Spleen (tissue), 11 donors: ENCODE data around the gene CCSAP. TPM values are rescaled to one million over a fixed set of nuclear protein-coding genes. Genes with fewer than 3 reads are reported as not detected.

Source experiments
- DNase-seq: peaks from one replicate; pipeline ENCODE4 v3.0.0-alpha.2; 2020
- H3K27ac ChIP-seq, 8 donors: fragments of 200-600 bp; sonication (generic) in 7 of 8; 1 replicate in 4 of 8; 2 replicates in 4 of 8; pipeline versions ENCODE4 v1.5.0 to v1.8.0; 2016 to 2021; ENCODE audit warnings: inconsistent platforms in 4 of 8, mild to moderate bottlenecking in 4 of 8, moderate library complexity in 1 of 8
- H3K27me3 ChIP-seq, 7 donors: fragments of 200-600 bp; sonication (generic) in 6 of 7; replicated peaks in 1 of 7; 1 replicate in 4 of 7; 2 replicates in 3 of 7; pipeline versions ENCODE4 v1.5.0 to v1.8.0; 2016 to 2021; ENCODE audit warnings: inconsistent platforms in 3 of 7, mild to moderate bottlenecking in 1 of 7
- H3K36me3 ChIP-seq, 6 donors: fragments of 200-600 bp; sonication (generic) in 5 of 6; 1 replicate in 4 of 6; 2 replicates in 2 of 6; pipeline versions ENCODE4 v1.5.0 to v1.8.0; 2016 to 2021; ENCODE audit warnings: inconsistent platforms in 2 of 6
- H3K4me1 ChIP-seq, 6 donors: fragments of 200-600 bp; sonication (generic) in 5 of 6; 1 replicate in 3 of 6; 2 replicates in 3 of 6; pipeline versions ENCODE4 v1.5.0 to v1.8.0; 2016 to 2021; ENCODE audit warnings: inconsistent platforms in 3 of 6
- H3K4me3 ChIP-seq, 8 donors: fragments of 200-600 bp; sonication (generic) in 7 of 8; 1 replicate in 4 of 8; 2 replicates in 4 of 8; pipeline versions ENCODE4 v1.5.0 to v1.8.0; 2016 to 2021; ENCODE audit warnings: inconsistent platforms in 4 of 8, mild to moderate bottlenecking in 4 of 8, moderate library complexity in 2 of 8
- H3K9me3 ChIP-seq, 8 donors: fragments of 200-600 bp; sonication (generic) in 7 of 8; 1 replicate in 4 of 8; 2 replicates in 4 of 8; pipeline versions ENCODE4 v1.5.0 to v1.8.0; 2016 to 2021; ENCODE audit warnings: inconsistent platforms in 4 of 8
- POLR2A ChIP-seq, 3 donors: fragments of 450-650 bp; IDR thresholded peaks; one replicate each; pipeline ENCODE4 v1.5.1; 2017; ENCODE audit warnings: antibody characterized with exemption in 3 of 3, mild to moderate bottlenecking in 1 of 3
- POLR2AphosphoS5 ChIP-seq, 3 donors: sonication (generic); formaldehyde crosslinking; IDR thresholded peaks; one replicate each; pipeline ENCODE4 v1.5.1; 2017; ENCODE audit warnings: antibody characterized with exemption in 3 of 3
- WGBS, 5 donors: extraction: QIAGEN DNeasy Blood & Tissue Kit in 3 of 5; methylation state at CpG; one replicate each; pipeline versions ENCODE4 v1.1.5 to v1.1.7; 2013 to 2018; 5-methylcytosine and 5-hydroxymethylcytosine counted together
- intact Hi-C: fragments of 100-400 bp; cut with DNase I; formaldehyde crosslinking; loops from one replicate; pipeline ENCODE4 v1.15.0; 2023; ENCODE audit warnings: low total_unique reads
- polyA plus RNA-seq, 3 donors: library from polyadenylated mRNA; stranded (reverse); fragments of 200-250 nt; gene quantifications; one replicate each; pipeline ENCODE4 v1.2.1, GENCODE V29; 2013
- total RNA-seq, 7 donors: library from RNA; depleted of rRNA in 3 of 7; stranded (reverse); fragments of >200 nt in 3 of 7; fragmentation: NEBNext Ultra II Directional in 4 of 7; extraction: Animal tissue kit (Norgen Biotek cat#: 25700) in 4 of 7; gene quantifications; one replicate each; pipeline versions ENCODE4 v1.1.0 to v1.2.1, GENCODE V29; 2016 to 2021
- TF ChIP-seq, protein P1 (sequence below), 11 experiments: fragments of 200-600 bp in 7 of 11; fragments of 450-650 bp in 4 of 11; sonication (generic) in 4 of 11; IDR thresholded peaks in 8 of 11; conservative IDR thresholded peaks in 3 of 11; 1 replicate in 7 of 11; 2 replicates in 4 of 11; pipeline versions ENCODE4 v1.4.0 to v1.8.0; 2016 to 2021; ENCODE audit warnings: antibody characterized with exemption in 11 of 11, inconsistent platforms in 4 of 11, mild to moderate bottlenecking in 1 of 11
- donor health status: healthy with polysubstance abuse.
- donor health status: DM: no; HTN: no; CAD: no; lungs with moderate emphysema.
- donor health status: DM: no; HTN: no; CAD: no.
- donor health status: Bipolar disorder and iron deficiency.
- donor health status: healthy.
- donor health status: DM: no; HTN: no; CAD: no.
- donor health status: DM: yes; HTN: yes; CAD: no.

The CCSAP gene
- total and polyA plus RNA-seq, 10 donors: 2.1 to 11.4 (median 8.8) TPM

DNA sequence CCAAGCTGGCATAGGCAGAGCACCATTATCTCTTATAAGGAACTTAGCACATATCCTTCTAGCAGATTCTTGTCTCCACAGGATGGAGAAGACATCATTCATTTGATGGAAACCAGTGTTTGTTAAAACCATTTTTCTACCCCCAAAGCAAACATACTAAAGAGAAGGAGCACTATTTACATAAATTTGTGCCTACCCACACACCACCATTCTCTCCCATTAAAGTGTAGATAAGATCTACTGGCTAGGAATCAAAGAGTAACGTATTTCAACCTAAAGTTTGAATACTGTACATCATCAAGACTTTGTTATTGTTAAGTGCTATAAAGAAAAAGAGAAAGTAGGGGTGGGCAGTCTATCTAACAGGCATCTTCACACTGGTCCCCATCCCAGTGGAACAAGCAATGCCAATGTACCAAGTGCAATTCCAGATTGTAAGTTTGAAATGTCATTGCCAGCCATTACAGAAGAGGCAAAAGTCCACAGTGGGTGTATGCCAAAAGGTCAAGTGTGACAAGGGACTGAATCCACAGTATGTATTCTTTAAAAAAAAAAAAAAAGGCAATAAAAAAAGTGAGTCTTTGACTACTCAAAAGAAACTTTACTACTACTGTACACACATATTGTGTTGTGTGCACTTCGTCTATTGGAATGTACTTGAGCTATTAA is 18.8 kb downstream of the CCSAP start:
- H3K4me3 ChIP-seq: no peak overlapping the region
- H3K9me3 ChIP-seq: no peaks in the 10 kb centered on the region
- no peaks in the 10 kb centered on the region for H3K27me3 ChIP-seq
- no peak for DNase-seq
- intact Hi-C loops: no loop called here
- 89 to 98% (median 94%) methylated on average over 2 of the region's 2 CpGs for WGBS, 5 donors
- H3K36me3 ChIP-seq: peaks cover 0 to 93% (median 21%) of the 10 kb centered on the region in 6 donors
- TF ChIP-seq POLR2AphosphoS5 (IDR thresholded peaks at IDR 0.05) (no peak), POLR2A (IDR thresholded peaks at IDR 0.05) (no peak)
- TF ChIP-seq, protein P1, sequence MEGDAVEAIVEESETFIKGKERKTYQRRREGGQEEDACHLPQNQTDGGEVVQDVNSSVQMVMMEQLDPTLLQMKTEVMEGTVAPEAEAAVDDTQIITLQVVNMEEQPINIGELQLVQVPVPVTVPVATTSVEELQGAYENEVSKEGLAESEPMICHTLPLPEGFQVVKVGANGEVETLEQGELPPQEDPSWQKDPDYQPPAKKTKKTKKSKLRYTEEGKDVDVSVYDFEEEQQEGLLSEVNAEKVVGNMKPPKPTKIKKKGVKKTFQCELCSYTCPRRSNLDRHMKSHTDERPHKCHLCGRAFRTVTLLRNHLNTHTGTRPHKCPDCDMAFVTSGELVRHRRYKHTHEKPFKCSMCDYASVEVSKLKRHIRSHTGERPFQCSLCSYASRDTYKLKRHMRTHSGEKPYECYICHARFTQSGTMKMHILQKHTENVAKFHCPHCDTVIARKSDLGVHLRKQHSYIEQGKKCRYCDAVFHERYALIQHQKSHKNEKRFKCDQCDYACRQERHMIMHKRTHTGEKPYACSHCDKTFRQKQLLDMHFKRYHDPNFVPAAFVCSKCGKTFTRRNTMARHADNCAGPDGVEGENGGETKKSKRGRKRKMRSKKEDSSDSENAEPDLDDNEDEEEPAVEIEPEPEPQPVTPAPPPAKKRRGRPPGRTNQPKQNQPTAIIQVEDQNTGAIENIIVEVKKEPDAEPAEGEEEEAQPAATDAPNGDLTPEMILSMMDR (IDR thresholded peaks at IDR 0.05 in 8 of 11, conservative IDR thresholded peaks at IDR 0.05 in 3 of 11): no peak
- H3K27ac ChIP-seq: no peak overlapping the region
- H3K4me1 ChIP-seq: peaks cover 0 to 46% (median 19%) of the 10 kb centered on the region in 6 donors

DNA sequence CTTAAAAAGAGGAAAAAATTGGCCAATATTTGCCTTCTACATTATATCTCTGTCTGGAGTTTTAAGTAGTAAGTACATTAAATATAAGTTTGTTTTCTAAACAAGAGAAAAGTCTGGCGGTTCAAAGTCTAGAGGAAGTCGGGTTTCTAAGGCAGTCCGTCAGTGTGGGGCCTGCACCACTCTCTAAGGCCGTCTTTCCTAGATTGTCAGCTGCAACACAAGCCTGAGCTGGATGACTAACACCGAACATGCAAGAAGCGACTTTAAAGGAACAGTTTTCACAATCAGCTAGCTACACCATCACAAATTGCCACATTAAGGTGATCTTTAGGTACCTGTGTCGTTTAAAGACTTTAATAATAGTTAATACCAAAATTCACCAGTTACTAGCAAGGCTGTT is 19.6 kb downstream of the CCSAP start:
- no peaks in the 10 kb centered on the region for H3K9me3 ChIP-seq
- H3K27ac ChIP-seq: no peak overlapping the region
- peaks cover 0 to 91% (median 21%) of the 10 kb centered on the region in 6 donors for H3K36me3 ChIP-seq
- intact Hi-C loops: no loop called here
- WGBS, 5 donors: 90 to 95% (median 94%) methylated on average over 7 of the region's 7 CpGs
- no peaks in the 10 kb centered on the region for H3K27me3 ChIP-seq
- H3K4me1 ChIP-seq: peaks cover 0 to 37% (median 13%) of the 10 kb centered on the region in 6 donors
- H3K4me3 ChIP-seq: no peak overlapping the region
- DNase-seq: no peak
- TF ChIP-seq POLR2AphosphoS5 (IDR thresholded peaks at IDR 0.05): no peak
- TF ChIP-seq POLR2A (IDR thresholded peaks at IDR 0.05): no peak
- TF ChIP-seq, protein P1 (IDR thresholded peaks at IDR 0.05 in 8 of 11, conservative IDR thresholded peaks at IDR 0.05 in 3 of 11): no peak

DNA sequence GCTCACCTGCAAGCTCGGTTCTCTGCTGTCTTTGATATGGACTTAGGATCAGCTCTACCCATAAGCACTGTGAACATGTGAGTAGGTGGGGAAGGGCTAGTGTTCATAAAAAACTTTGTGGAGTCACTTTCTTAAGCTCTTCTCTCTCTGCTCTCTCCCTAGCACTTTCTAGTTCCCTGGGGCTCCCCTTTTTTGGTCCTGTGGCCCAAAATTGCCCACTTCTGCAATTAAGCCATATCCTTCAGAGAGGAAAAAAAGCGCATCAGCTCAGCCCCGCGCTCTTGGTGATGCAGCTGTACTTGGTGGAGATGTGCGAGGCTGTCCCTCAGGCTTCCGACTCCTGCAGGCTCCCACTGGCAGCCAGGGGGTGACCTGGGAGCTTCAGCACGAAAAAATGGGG is 23.4 kb downstream of the CCSAP start:
- Histone ChIP-seq H3K4me1 (peaks cover 0 to 2% (median 0%) of the 10 kb centered on the region in 6 donors), H3K4me3 (no peak overlapping the region), H3K27me3 (no peaks in the 10 kb centered on the region), H3K27ac (no peak overlapping the region), H3K36me3 (peaks cover 0 to 60% (median 19%) of the 10 kb centered on the region in 6 donors), H3K9me3 (no peaks in the 10 kb centered on the region)
- intact Hi-C loops: no loop called here
- no peak for DNase-seq
- WGBS, 5 donors: 91 to 96% (median 94%) methylated on average over 7 of the region's 7 CpGs
- TF ChIP-seq, protein P1 (IDR thresholded peaks at IDR 0.05 in 8 of 11, conservative IDR thresholded peaks at IDR 0.05 in 3 of 11): no peak
- TF ChIP-seq POLR2AphosphoS5 (IDR thresholded peaks at IDR 0.05) (no peak), POLR2A (IDR thresholded peaks at IDR 0.05) (no peak)

DNA sequence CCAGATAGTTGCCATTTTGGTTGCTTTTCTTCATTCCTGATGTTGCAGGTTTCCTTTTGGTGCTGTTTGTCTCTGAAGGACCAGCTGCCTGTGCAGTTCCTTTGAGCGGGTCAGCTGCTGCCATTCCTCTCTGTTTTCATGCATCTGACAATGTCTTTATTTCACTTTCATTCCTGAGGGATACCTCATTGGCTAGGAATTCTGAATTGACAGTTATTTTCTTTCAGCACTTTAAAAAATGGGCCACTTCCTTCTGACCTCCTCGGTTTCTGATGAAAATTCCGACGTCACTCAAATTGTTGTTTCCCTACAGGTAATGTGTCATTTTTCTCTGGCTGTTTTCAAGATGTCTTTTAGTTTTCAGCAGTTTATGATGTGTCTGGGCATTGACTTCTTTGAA is 24.8 kb downstream of the CCSAP start:
- no peak for DNase-seq
- intact Hi-C loops: no loop called here
- H3K4me3 ChIP-seq: no peak overlapping the region
- peaks cover 0 to 52% (median 13%) of the 10 kb centered on the region in 6 donors for H3K36me3 ChIP-seq
- no peak overlapping the region for H3K27ac ChIP-seq
- H3K9me3 ChIP-seq: no peaks in the 10 kb centered on the region
- 84 to 93% (median 90%) methylated on average over 4 of the region's 4 CpGs for WGBS, 5 donors
- no peaks in the 10 kb centered on the region for H3K4me1 ChIP-seq
- TF ChIP-seq POLR2AphosphoS5 (IDR thresholded peaks at IDR 0.05) (no peak), POLR2A (IDR thresholded peaks at IDR 0.05) (no peak)
- TF ChIP-seq, protein P1 (IDR thresholded peaks at IDR 0.05 in 8 of 11, conservative IDR thresholded peaks at IDR 0.05 in 3 of 11): no peak
- H3K27me3 ChIP-seq: no peaks in the 10 kb centered on the region
